Immature natural killer cell (primary cell): Measurements from ENCODE around the gene HS3ST3B1. TPM values are rescaled to one million over a fixed set of nuclear protein-coding genes. Genes with fewer than 3 reads are reported as not detected.
A peak's percentile ranks its signal among the peaks of the same experiment; 100 is the strongest.

Experiments
- DNase-seq, 3 donors: peaks; one replicate each; pipeline ENCODE4 v3.0.0; 2022; ENCODE audit warnings: mixed read lengths in 1 of 3
- H3K27ac Mint-ChIP-seq, 6 donors: one replicate each; pipeline ENCODE4 v1.8.0; 2020; ENCODE audit warnings: mixed read lengths in 6 of 6, mild to moderate bottlenecking in 5 of 6, inconsistent platforms in 4 of 6, moderate library complexity in 3 of 6
- H3K27me3 Mint-ChIP-seq, 3 donors: one replicate each; pipeline ENCODE4 v1.8.0; 2020 to 2021; ENCODE audit warnings: low read depth in 3 of 3, mild to moderate bottlenecking in 3 of 3, mixed read lengths in 3 of 3, moderate library complexity in 3 of 3, inconsistent platforms in 1 of 3
- H3K36me3 Mint-ChIP-seq, 3 donors: one replicate each; pipeline ENCODE4 v1.8.0; 2020; ENCODE audit warnings: mixed read lengths in 3 of 3, inconsistent platforms in 2 of 3, mild to moderate bottlenecking in 2 of 3
- H3K4me1 Mint-ChIP-seq, 2 donors: one replicate each; pipeline ENCODE4 v1.8.0; 2020; ENCODE audit warnings: inconsistent platforms in 2 of 2, mild to moderate bottlenecking in 2 of 2, mixed read lengths in 2 of 2, moderate library complexity in 1 of 2
- H3K4me3 Mint-ChIP-seq, 5 donors: one replicate each; pipeline ENCODE4 v1.8.0; 2020; ENCODE audit warnings: mild to moderate bottlenecking in 5 of 5, mixed read lengths in 5 of 5, inconsistent platforms in 3 of 5, moderate library complexity in 3 of 5
- H3K9me3 Mint-ChIP-seq, 6 donors: one replicate each; pipeline ENCODE4 v1.8.0; 2020; ENCODE audit warnings: mild to moderate bottlenecking in 6 of 6, mixed read lengths in 6 of 6, inconsistent platforms in 4 of 6, moderate library complexity in 3 of 6
- polyA plus RNA-seq, 3 donors: library from polyadenylated mRNA; unstranded; fragments of 300-500 nt; fragmentation: Illumina TruSeq; gene quantifications; one replicate each; pipeline ENCODE4 v1.2.3, GENCODE V29; 2021

HS3ST3B1 gene
- polyA plus RNA-seq, 3 donors from 2014 or later: 6.6 to 14.2 (median 9.0) TPM

- Mint-ChIP-seq H3K4me3 (peak overlapping the region; percentile 19 to 66 (median 58)), H3K27ac (peak overlapping the region in 5 of 6 donors; percentile 54 to 89 (median 79)), H3K9me3 (no peaks in the 10 kb centered on the region), H3K36me3 (no peaks in the 10 kb centered on the region), H3K27me3 (peaks cover 0 to 10% (median 6%) of the 10 kb centered on the region in 3 donors), H3K4me1 (peaks cover 26 to 27% of the 10 kb centered on the region in 2 donors)
- peak; percentile 86 to 88 (median 87) for DNase-seq
Measured at GRCh38 chr17:14359163-14360020, 58.5 kb downstream of the HS3ST3B1 start.

GRCh38 chr17:14360856-14361255, 60.0 kb downstream of the HS3ST3B1 start:
- H3K9me3 Mint-ChIP-seq: no peaks in the 10 kb centered on the region
- peaks cover 0 to 2% (median 0%) of the 10 kb centered on the region in 3 donors for H3K36me3 Mint-ChIP-seq
- peak overlapping the region in 3 of 6 donors; percentile 1 to 38 (median 3) for H3K27ac Mint-ChIP-seq
- no peak for DNase-seq
- H3K27me3 Mint-ChIP-seq: peaks cover 0 to 13% (median 6%) of the 10 kb centered on the region in 3 donors
- peak overlapping the region in 1 of 5 donors; percentile 33 for H3K4me3 Mint-ChIP-seq
- peaks cover 26 to 27% of the 10 kb centered on the region in 2 donors for H3K4me1 Mint-ChIP-seq

- peak overlapping the region in 1 of 6 donors; percentile 0 for H3K27ac Mint-ChIP-seq
Measured at GRCh38 chr17:14361470-14361869, 60.6 kb downstream of the HS3ST3B1 start.

GRCh38 chr17:14361945-14362508, 61.1 kb downstream of the HS3ST3B1 start:
- DNase-seq: no peak
- Mint-ChIP-seq H3K27me3 (peaks cover 0 to 13% (median 6%) of the 10 kb centered on the region in 3 donors), H3K4me1 (peaks cover 26 to 27% of the 10 kb centered on the region in 2 donors), H3K27ac (peak overlapping the region in 1 of 6 donors; percentile 0), H3K36me3 (peaks cover 0 to 2% (median 0%) of the 10 kb centered on the region in 3 donors), H3K4me3 (no peak overlapping the region), H3K9me3 (peaks cover 0 to 3% (median 0%) of the 10 kb centered on the region in 6 donors)

More at GRCh38 chr17:14361470-14361869, 60.6 kb downstream of the HS3ST3B1 start:
- Mint-ChIP-seq H3K9me3 (peaks cover 0 to 2% (median 0%) of the 10 kb centered on the region in 6 donors), H3K36me3 (peaks cover 0 to 2% (median 0%) of the 10 kb centered on the region in 3 donors), H3K4me3 (no peak overlapping the region), H3K27me3 (peaks cover 0 to 13% (median 6%) of the 10 kb centered on the region in 3 donors), H3K4me1 (peaks cover 26 to 27% of the 10 kb centered on the region in 2 donors)
- DNase-seq: no peak

- Mint-ChIP-seq H3K4me3 (no peak overlapping the region), H3K9me3 (peaks cover 0 to 3% (median 0%) of the 10 kb centered on the region in 6 donors), H3K36me3 (peaks cover 0 to 3% (median 2%) of the 10 kb centered on the region in 3 donors), H3K27me3 (peaks cover 0 to 3% (median 0%) of the 10 kb centered on the region in 3 donors), H3K4me1 (peaks cover under 1% of the 10 kb centered on the region in 2 donors), H3K27ac (no peak overlapping the region)
- no peak for DNase-seq
Measured at GRCh38 chr17:14366199-14366598, 65.3 kb downstream of the HS3ST3B1 start.

- Mint-ChIP-seq H3K9me3 (no peaks in the 10 kb centered on the region), H3K4me3 (no peak overlapping the region), H3K4me1 (no peaks in the 10 kb centered on the region), H3K27ac (no peak overlapping the region), H3K27me3 (peaks cover 0 to 6% (median 2%) of the 10 kb centered on the region in 3 donors), H3K36me3 (peaks cover 0 to 3% (median 0%) of the 10 kb centered on the region in 3 donors)
- no peak for DNase-seq
Measured at GRCh38 chr17:14372461-14372860, 71.6 kb downstream of the HS3ST3B1 start.

- Mint-ChIP-seq H3K4me3 (no peak overlapping the region), H3K27me3 (peaks cover 0 to 6% (median 2%) of the 10 kb centered on the region in 3 donors), H3K36me3 (peaks cover 0 to 2% (median 0%) of the 10 kb centered on the region in 3 donors), H3K27ac (no peak overlapping the region), H3K9me3 (no peaks in the 10 kb centered on the region), H3K4me1 (no peaks in the 10 kb centered on the region)
- no peak for DNase-seq
Measured at GRCh38 chr17:14372905-14373613, 72.2 kb downstream of the HS3ST3B1 start.

GRCh38 chr17:14373614-14374259, 72.9 kb downstream of the HS3ST3B1 start:
- no peak overlapping the region for H3K27ac Mint-ChIP-seq

GRCh38 chr17:14374268-14374667, 73.4 kb downstream of the HS3ST3B1 start:
- Mint-ChIP-seq H3K27ac (no peak overlapping the region), H3K4me1 (peaks cover 5 to 6% of the 10 kb centered on the region in 2 donors), H3K36me3 (no peaks in the 10 kb centered on the region), H3K9me3 (no peaks in the 10 kb centered on the region), H3K27me3 (peaks cover 0 to 6% (median 2%) of the 10 kb centered on the region in 3 donors), H3K4me3 (no peak overlapping the region)
- no peak for DNase-seq

More at GRCh38 chr17:14373614-14374259, 72.9 kb downstream of the HS3ST3B1 start:
- Mint-ChIP-seq H3K36me3 (no peaks in the 10 kb centered on the region), H3K4me3 (no peak overlapping the region), H3K27me3 (peaks cover 0 to 6% (median 2%) of the 10 kb centered on the region in 3 donors), H3K9me3 (no peaks in the 10 kb centered on the region), H3K4me1 (peaks cover under 1% of the 10 kb centered on the region in 2 donors)
- DNase-seq: no peak

- H3K36me3 Mint-ChIP-seq: peaks cover 0 to 1% (median 0%) of the 10 kb centered on the region in 3 donors
- peaks cover 1 to 7% (median 2%) of the 10 kb centered on the region in 3 donors for H3K27me3 Mint-ChIP-seq
- no peak overlapping the region for H3K4me3 Mint-ChIP-seq
- peaks cover 0 to 2% (median 0%) of the 10 kb centered on the region in 6 donors for H3K9me3 Mint-ChIP-seq
- no peak for DNase-seq
- H3K27ac Mint-ChIP-seq: no peak overlapping the region
- H3K4me1 Mint-ChIP-seq: peaks cover 8 to 12% of the 10 kb centered on the region in 2 donors
Measured at GRCh38 chr17:14376666-14377065, 75.8 kb downstream of the HS3ST3B1 start.

- no peak overlapping the region for H3K4me3 Mint-ChIP-seq
- H3K9me3 Mint-ChIP-seq: peaks cover 0 to 2% (median 0%) of the 10 kb centered on the region in 6 donors
- DNase-seq: no peak
- peaks cover 0 to 5% (median 5%) of the 10 kb centered on the region in 3 donors for H3K36me3 Mint-ChIP-seq
- H3K27me3 Mint-ChIP-seq: peaks cover 0 to 2% (median 1%) of the 10 kb centered on the region in 3 donors
- H3K27ac Mint-ChIP-seq: no peak overlapping the region
- H3K4me1 Mint-ChIP-seq: peaks cover 8 to 12% of the 10 kb centered on the region in 2 donors
Measured at GRCh38 chr17:14381606-14382005, 80.7 kb downstream of the HS3ST3B1 start.

GRCh38 chr17:14387036-14387435, 86.2 kb downstream of the HS3ST3B1 start:
- no peak for DNase-seq
- Mint-ChIP-seq H3K36me3 (peaks cover 8 to 13% (median 10%) of the 10 kb centered on the region in 3 donors), H3K27me3 (no peaks in the 10 kb centered on the region), H3K4me1 (no peaks in the 10 kb centered on the region), H3K4me3 (no peak overlapping the region), H3K27ac (no peak overlapping the region), H3K9me3 (peaks cover 6 to 11% (median 11%) of the 10 kb centered on the region in 6 donors)

- Mint-ChIP-seq H3K27me3 (no peaks in the 10 kb centered on the region), H3K36me3 (peaks cover 8 to 14% (median 8%) of the 10 kb centered on the region in 3 donors), H3K4me1 (peaks cover 0 to under 1% of the 10 kb centered on the region in 2 donors), H3K9me3 (peaks cover 6 to 16% (median 12%) of the 10 kb centered on the region in 6 donors), H3K27ac (no peak overlapping the region), H3K4me3 (no peak overlapping the region)
- no peak for DNase-seq
Measured at GRCh38 chr17:14389681-14390080, 88.8 kb downstream of the HS3ST3B1 start.
